GM18505 (cell line): ENCODE results near the gene ARFGEF2.
"Not testable (repeated sequence)": the region's sequence is repeated elsewhere in the genome, so short reads cannot be mapped to it uniquely, and the experiment has no call there.

Experiments
- ATAC-seq: cut with Tn5 transposase; IDR thresholded peaks from one replicate; pipeline ENCODE4 v1.9.1; 2021; ENCODE audit not compliant: unreplicated experiment
- POLR2A ChIP-seq: IDR thresholded peaks from 4 replicates; pipeline ENCODE4 v1.6.1; 2011; ENCODE audit warnings: borderline replicate concordance; ENCODE audit not compliant: insufficient read depth, insufficient read length; ENCODE audit errors: extremely low read depth

ARFGEF2 gene

DNA sequence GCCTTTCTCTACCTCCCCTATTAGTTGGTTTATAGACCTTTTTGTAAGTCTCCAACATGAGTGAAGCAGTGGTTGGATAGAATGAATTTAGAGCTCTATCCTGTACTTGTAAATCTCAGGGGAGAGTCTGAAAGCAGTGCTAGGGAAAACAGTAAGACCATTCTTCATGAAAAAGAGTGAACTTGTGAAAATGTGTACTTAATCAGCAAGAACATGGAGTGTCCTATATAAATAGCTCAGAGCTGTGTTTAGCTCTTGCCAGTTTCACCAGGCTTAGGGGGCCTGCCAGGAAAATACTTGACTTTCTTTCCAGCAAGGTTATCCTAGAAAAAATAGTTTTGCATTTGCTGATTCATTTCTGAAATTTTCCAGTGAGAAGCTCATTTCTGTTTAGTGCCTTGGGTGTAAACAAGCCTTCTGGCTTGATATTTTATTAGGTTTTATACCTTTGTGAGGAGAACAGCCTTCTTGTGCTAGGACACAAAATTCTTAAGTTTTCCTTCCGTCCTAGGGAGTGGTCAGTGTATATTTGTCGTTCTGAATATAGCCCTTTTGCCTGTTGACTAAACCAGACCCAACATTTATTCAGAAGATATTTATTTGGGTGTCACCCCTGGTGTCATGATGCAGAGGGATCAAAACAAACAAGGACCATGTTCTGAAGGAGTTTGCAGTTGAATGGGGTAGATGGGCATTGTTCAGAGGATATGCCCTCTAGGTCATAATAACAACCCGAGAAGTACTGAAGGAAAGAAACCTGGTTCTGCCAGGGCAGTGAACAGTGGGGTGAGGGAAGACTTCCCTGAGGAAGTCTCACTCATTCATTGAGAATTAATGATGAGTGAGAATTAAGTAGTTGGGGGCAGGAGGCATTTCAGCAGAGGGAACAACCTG is 7.6 kb downstream of the ARFGEF2 start:
- no peak for TF ChIP-seq POLR2A
- no peak for ATAC-seq

DNA sequence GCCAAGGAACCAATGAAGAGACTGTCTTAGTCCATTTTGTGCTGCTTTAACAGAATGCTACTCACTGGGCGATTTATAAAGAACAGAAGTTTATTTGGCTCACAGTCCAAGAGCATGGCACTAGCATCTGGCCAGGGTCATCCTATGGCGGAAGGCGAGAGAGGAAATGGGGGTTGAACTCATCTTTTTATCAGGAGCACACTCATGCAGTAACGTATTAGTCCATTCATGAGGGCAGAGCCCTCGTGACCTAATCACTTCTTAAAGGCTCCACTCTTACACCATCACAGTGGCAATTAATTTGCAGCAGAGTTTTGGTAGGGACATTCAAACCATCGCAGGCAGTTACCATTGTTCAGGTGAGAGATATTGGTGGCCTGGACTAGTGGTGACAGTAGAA is 8.5 kb downstream of the ARFGEF2 start:
- ATAC-seq: no peak
- TF ChIP-seq POLR2A: no peak

DNA sequence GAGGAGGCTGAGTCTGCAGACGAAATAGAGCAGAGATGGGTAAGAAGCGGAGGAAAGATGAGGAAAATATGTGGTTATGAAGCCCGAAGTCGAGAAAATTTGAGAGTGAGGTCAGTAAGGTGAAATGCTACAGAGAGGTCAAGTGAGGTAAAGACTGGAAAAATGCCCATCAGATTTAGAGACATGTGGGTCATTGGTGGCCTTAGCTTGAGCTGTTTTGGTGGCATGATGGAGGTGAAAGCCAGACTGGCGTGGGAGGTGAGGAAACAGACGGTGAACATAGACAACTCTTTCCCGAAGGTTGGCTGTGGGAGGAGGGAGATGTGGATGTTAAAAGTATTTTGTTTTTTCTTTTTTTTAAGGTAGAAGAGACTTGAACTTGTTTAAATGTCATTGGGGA is 9.4 kb downstream of the ARFGEF2 start:
- no peak for TF ChIP-seq POLR2A
- ATAC-seq: no peak

DNA sequence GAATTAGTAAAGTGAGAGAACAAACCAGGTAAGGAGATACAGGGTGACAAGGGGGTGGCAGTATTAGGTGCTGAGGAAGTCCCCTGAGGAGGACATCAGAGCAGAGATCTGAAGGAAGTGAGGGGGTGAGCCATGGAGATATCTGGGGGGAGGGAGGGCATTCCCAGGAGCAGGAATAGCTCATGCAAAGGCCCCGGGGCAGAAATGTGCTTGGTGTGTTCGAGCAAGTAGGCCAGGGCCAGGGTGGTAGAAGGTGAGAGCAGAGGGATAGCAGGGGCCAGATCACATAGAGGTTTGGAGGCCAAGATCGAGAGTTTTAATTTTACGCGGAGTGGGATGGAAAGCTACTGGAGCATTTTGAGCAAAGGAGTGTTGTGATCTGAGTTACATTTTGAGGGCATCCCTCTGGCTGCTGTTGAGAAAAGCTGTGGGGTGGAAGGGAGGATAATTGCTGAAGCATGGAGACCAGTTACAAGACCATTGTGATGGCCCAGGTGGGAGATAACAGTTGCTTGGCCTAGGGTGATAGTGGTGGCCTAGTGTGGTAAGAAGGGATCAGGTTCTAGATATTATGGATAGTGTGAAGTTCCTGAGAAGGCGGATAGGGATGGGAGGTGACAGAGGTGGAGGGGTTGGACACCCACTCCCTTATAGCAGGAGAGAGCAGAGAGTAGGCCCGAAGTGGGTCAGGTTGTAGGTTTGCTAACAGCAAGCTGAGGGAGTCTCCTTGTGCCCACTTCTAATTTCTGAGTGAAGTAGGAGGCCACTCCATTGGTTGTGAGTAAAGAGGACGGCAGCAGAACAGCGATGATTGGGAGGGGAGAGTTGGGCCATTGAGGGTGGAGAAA is 10.2 kb downstream of the ARFGEF2 start:
- no peak for TF ChIP-seq POLR2A

DNA sequence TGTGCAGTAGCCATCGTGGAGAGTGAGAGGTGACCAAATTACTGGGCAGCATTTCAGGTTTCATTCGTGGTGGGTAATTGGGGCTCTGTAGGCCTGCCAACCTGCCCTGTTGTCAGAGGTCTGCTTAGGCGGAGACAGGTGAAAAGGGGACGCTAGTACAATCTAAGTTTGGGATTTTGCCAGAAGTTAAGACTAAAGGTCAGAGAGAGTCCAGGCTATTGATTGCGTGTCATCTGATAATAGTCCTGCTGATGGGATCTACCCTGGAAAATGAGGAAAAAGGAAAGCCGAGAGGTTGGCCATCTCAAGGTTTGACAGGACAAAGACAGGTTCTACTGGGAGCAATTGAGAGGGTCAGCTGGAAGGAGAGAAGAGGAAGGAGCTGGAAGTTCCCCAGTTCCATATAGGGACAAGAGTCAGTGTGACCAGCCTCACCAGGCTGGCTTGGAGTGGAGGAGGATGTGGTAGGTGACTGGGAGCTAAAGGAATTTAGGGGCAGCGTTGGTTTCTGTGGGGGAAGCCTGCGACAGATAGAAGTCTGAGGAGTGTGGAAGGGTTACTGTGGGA is 10.9 kb downstream of the ARFGEF2 start:
- TF ChIP-seq POLR2A: no peak
- no peak for ATAC-seq

More for the DNA sequence above, 10.2 kb downstream of the ARFGEF2 start:
- ATAC-seq: no peak

DNA sequence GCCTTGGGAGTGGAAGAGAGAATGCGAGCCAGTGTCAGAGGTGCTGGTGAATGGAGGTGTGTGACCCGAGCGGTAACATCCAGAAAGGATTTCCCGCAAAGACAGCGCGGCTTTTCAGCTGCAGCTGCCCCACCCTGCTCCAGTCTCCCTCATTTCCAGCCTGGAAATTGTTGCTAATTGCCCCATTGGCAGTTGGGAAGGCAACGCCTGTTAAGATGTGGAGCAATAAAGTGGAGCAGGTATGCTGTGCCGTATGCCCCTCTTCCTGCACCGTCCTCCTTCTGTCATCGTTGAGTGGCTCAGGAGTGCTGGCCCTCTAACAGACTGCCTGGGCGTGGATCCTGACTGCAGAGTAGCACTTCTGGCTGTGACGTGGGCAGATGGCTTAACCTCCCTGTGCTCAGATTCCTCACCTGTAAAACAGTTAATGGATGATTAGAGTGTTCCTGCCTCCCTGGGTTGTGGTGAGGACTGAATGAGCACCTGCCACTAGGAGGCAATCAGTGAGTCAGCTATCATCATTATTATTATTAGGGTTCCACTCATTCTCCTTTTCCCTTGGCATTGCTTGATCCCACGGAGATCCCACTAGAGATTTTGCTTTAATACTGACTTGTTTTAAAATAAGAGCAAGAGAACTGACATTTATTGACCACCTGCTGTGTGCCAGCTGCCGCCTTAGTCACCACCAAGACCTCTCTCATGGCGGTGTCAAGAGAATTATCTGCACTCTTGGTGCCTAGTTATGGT is 11.7 kb downstream of the ARFGEF2 start:
- no peak for TF ChIP-seq POLR2A
- ATAC-seq: no peak

DNA sequence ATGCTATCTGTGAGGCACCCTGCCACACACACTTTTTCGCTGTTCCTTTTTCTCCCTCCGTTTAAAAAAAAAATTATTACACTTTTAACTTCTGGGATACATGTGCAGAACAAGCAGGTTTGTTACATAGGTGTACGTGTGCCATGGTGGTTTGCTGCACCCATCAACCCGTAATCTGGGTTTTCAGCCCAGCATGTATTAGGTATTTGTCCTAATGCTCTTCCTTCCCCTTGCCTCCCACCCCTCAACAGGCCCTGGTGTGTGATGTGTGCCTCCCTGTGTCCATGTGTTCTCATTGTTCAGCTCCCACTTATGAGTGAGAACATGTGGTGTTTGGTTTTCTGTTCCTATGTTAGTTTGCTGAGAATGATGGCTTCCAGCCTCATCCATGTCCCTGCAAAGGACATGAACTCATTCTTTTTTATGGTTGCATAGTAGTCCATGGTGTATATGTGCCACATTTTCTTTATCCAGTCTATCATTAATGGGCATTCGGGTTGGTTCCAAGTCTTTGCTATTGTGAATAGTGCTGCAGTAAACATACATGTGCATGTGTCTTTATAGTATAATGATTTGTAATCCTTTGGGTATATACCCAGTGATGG is 12.9 kb downstream of the ARFGEF2 start:
- not testable (repeated sequence) for ATAC-seq

DNA sequence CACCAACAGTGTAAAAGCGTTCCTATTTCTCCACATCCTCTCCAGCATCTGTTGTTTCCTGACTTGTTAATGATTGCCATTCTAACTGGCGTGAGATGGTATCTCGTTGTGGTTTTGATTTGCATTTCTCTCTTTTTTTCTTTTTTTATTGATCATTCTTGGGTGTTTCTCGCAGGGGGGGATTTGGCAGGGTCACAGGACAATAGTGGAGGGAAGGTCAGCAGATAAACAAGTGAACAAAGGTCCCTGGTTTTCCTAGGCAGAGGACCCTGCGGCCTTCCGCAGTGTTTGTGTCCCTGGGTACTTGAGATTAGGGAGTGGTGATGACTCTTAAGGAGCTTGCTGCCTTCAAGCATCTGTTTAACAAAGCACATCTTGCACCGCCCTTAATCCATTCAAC is 13.5 kb downstream of the ARFGEF2 start:
- not testable (repeated sequence) for ATAC-seq

DNA sequence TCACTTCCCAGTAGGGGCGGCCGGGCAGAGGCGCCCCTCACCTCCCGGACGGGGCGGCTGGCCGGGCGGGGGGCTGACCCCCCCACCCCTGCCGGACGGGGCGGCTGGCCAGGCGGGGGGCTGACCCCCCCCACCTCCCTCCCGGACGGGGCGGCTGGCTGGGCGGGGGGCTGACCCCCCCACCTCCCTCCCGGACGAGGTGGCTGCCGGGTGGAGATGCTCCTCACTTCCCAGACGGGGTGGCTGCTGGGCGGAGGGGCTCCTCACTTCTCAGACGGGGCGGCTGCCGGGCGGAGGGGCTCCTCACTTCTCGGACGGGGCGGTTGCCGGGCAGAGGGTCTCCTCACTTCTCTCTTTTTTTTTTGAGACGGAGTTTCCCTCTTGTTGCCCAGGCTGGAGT is 14.7 kb downstream of the ARFGEF2 start:
- ATAC-seq: not testable (repeated sequence)

DNA sequence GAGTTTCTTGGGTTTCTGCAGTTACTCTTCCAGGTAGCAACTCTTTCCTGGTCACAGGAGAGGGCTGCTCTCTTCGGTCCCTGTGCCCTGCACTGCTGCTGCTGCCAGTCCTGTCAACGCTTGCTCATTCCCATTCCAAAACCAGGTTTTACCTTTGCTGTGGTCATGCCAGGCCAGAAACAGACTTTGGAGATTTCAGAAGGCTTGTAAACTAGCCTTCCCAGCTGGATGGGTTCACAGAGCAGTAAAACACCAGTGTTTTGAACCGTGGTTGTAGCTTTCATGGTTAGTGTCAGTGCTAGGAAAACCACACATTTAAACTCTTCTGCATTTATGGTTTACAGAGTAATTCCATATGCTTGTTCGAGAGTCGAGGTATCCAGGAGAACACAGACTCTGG is 16.2 kb downstream of the ARFGEF2 start:
- no peak for ATAC-seq
- TF ChIP-seq POLR2A: no peak

DNA sequence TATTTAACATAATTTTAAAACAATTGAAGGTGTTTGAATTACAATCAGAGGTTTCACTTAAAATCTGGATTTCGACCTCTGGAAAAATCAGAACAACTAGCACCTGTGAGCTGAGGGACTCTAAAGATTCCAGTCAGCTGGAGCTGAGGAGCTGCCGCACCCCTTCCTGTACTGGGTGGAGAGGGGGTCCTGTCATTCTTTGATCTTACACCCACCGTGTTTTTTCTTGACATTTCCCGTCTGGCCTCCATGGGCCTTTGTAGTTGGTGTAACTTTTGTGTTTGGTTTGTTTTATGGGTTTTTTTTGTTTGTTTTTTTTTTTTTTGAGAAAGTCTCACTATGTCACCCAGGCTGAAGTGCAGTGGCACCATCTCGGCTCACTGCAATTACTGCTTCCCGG is 17.2 kb downstream of the ARFGEF2 start:
- no peak for ATAC-seq
- TF ChIP-seq POLR2A: no peak

DNA sequence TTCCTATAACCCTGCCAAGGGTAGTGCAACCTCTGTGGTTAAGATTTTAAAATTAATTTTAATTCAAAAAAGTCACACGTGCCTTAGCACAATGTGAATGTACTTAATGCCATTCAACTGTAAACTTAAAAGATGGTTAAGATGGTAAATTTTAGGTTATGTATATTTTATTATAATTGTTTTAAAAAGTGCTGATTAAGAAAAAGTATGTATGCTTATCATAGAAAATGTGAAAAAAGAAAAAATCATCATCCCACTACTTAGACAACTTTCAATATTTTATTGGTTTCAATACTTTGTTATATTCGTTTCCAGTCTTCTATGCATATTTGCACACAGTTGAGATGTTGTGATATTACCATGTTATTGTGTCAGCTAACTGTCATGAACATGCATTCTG is 18.7 kb downstream of the ARFGEF2 start:
- no peak for TF ChIP-seq POLR2A
- ATAC-seq: no peak

DNA sequence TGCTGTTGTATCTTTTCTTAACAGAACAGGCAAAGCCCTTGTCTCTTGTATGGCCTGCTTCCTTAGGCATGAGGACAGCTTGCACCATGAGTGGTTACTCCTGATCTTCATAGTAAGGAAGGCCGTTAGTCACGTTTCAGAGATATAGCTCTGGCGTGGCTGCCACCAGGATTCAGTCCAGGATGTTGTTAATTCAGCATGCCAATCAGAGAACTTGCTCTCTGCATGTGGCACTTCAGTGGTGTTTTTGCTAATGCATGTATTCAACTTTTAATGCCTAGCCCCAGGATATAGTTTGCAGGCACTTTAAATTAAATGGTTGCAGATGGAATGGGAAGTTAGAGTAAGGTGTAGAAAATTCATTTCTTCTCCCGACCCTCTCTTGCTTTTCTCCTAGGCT is 20.0 kb downstream of the ARFGEF2 start:
- ATAC-seq: no peak
- no peak for TF ChIP-seq POLR2A
